ENCODE measurements around the gene YBX3.

- TF ChIP-seq ZNF207 (IDR thresholded peaks at IDR 0.05; ENCODE audit: borderline replicate concordance), result no peak
- no peak for TF ChIP-seq POGK (CRISPR knock-in tag; conservative IDR thresholded peaks at IDR 0.05)
These were observed 16.3 kb upstream of the YBX3 start for GRCh38 chr12:10739157-10740118.

Data from HepG2 (cell line).